SK-N-SH treated with all-trans-retinoic acid at 6 μM for 48 hours (cell line): ENCODE data around the gene CEPT1.
A peak's percentile ranks its signal among the peaks of the same experiment; 100 is the strongest.

ENCODE experiments used
- ATAC-seq: fragments of 200-7000 bp; cut with Tn5 transposase; 3 replicates; pipeline ENCODE4 v1.9.1; 2020; ENCODE audit warnings: mild to moderate bottlenecking, moderate library complexity
- ARNTL ChIP-seq: fragments of 450-650 bp; formaldehyde crosslinking; IDR thresholded peaks from 2 replicates; pipeline ENCODE4 v1.5.0; 2020; ENCODE audit warnings: low read depth, mild to moderate bottlenecking, moderate library complexity, borderline replicate concordance
- BACH2 ChIP-seq: fragments of 250-450 bp; sonication (Bioruptor Pico); IDR thresholded peaks from 2 replicates; pipeline ENCODE4 v1.9.0; 2021; ENCODE audit warnings: mild to moderate bottlenecking, borderline replicate concordance
- CSDC2 ChIP-seq: fragments of 250-450 bp; sonication (Bioruptor Pico); IDR thresholded peaks from 2 replicates; pipeline ENCODE4 v1.5.0; 2020; ENCODE audit warnings: mild to moderate bottlenecking, moderate library complexity
- ESRRG ChIP-seq: fragments of 250-450 bp; sonication (Bioruptor Pico); IDR thresholded peaks from 2 replicates; pipeline ENCODE4 v1.6.1; 2021; ENCODE audit warnings: mild to moderate bottlenecking
- GLIS3 ChIP-seq: fragments of 250-450 bp; sonication (Bioruptor Pico); IDR thresholded peaks from 2 replicates; pipeline ENCODE4 v1.5.0; 2020; ENCODE audit warnings: mild to moderate bottlenecking, moderate library complexity
- ISL1 ChIP-seq: fragments of 250-450 bp; sonication (Bioruptor Pico); IDR thresholded peaks from 2 replicates; pipeline ENCODE4 v2.1.2; 2022; ENCODE audit warnings: mild to moderate bottlenecking, moderate library complexity
- OSR1 ChIP-seq: fragments of 250-450 bp; sonication (Bioruptor Pico); IDR thresholded peaks from 2 replicates; pipeline ENCODE4 v1.8.0; 2022; ENCODE audit warnings: moderate library complexity, mild to moderate bottlenecking, inconsistent platforms
- PATZ1 ChIP-seq: fragments of 250-450 bp; sonication (Bioruptor Pico); IDR thresholded peaks from 2 replicates; pipeline ENCODE4 v1.8.0; 2020; ENCODE audit warnings: mild to moderate bottlenecking, moderate library complexity, borderline replicate concordance
- POU6F1 ChIP-seq: fragments of 250-450 bp; sonication (Bioruptor Pico); IDR thresholded peaks from 2 replicates; pipeline ENCODE4 v1.8.0; 2021; ENCODE audit warnings: low read depth, mild to moderate bottlenecking, moderate library complexity, borderline replicate concordance
- PPARA ChIP-seq: fragments of 250-450 bp; sonication (Bioruptor Pico); IDR thresholded peaks from 2 replicates; pipeline ENCODE4 v1.5.0; 2020; ENCODE audit warnings: mild to moderate bottlenecking, borderline replicate concordance
- RARB ChIP-seq: fragments of 250-450 bp; sonication (Bioruptor Pico); IDR thresholded peaks from 2 replicates; pipeline ENCODE4 v1.8.0; 2021; ENCODE audit warnings: mild to moderate bottlenecking, moderate library complexity
- SNAI2 ChIP-seq: fragments of 250-450 bp; sonication (Bioruptor Pico); IDR thresholded peaks from 2 replicates; pipeline ENCODE4 v1.5.0; 2020; ENCODE audit warnings: mild to moderate bottlenecking, moderate library complexity
- TCF4 ChIP-seq: fragments of 250-450 bp; sonication (Bioruptor Pico); IDR thresholded peaks from 2 replicates; pipeline ENCODE4 v1.8.0; 2021; ENCODE audit warnings: mild to moderate bottlenecking, moderate library complexity, borderline replicate concordance
- TOX ChIP-seq: fragments of 250-450 bp; sonication (Bioruptor Pico); IDR thresholded peaks from 2 replicates; pipeline ENCODE4 v1.8.0; 2021; ENCODE audit warnings: mild to moderate bottlenecking, moderate library complexity, borderline replicate concordance
- TSHZ2 ChIP-seq: fragments of 250-450 bp; sonication (Bioruptor Pico); IDR thresholded peaks from 2 replicates; pipeline ENCODE4 v1.5.0; 2020; ENCODE audit warnings: mild to moderate bottlenecking, moderate library complexity
- ZFP3 ChIP-seq: fragments of 250-450 bp; sonication (Bioruptor Pico); IDR thresholded peaks from 2 replicates; pipeline ENCODE4 v1.5.0; 2020; ENCODE audit warnings: mild to moderate bottlenecking, moderate library complexity
- ZFP30 ChIP-seq: fragments of 450-650 bp; formaldehyde crosslinking; IDR thresholded peaks from 2 replicates; pipeline ENCODE4 v1.5.0; 2022; ENCODE audit warnings: mild to moderate bottlenecking, moderate library complexity
- ZNF565 ChIP-seq: fragments of 450-650 bp; formaldehyde crosslinking; conservative IDR thresholded peaks from 2 replicates; pipeline ENCODE4 v1.5.0; 2020; ENCODE audit warnings: low read depth, mild to moderate bottlenecking, moderate library complexity
- ZNF70 ChIP-seq: fragments of 450-650 bp; formaldehyde crosslinking; IDR thresholded peaks from 2 replicates; pipeline ENCODE4 v1.5.0; 2020; ENCODE audit warnings: mild to moderate bottlenecking, moderate library complexity
- ZNF8 ChIP-seq: fragments of 450-650 bp; formaldehyde crosslinking; IDR thresholded peaks from 2 replicates; pipeline ENCODE4 v1.5.0; 2020; ENCODE audit warnings: mild to moderate bottlenecking, moderate library complexity
- TF ChIP-seq, protein P1 (sequence below): fragments of 250-450 bp; sonication (Bioruptor Pico); IDR thresholded peaks from 2 replicates; pipeline ENCODE4 v1.5.1; 2020; ENCODE audit warnings: low read depth, mild to moderate bottlenecking, moderate library complexity
- TF ChIP-seq, protein P2 (sequence below): fragments of 250-450 bp; sonication (Bioruptor Pico); IDR thresholded peaks from 2 replicates; pipeline ENCODE4 v1.5.1; 2021; ENCODE audit warnings: mild to moderate bottlenecking, moderate library complexity

The CEPT1 gene

DNA sequence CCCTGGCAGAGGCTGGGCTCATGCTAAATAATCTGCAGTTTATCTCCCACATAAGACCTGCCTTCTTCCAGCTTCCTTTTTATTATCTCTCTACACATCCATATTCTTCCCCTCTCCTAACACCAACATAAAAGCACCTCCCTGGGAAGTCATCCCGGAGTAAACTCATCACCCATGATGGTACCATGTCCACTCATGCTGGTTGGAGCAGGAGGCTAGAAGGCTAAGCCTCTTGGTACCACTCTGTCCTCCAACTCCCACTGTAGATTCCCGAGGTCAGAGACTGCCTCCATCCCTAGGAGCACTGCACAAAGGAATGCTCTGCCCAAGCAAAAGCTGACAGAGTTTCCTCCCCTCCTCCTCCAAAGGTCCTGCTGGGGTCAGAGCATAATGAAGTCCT is 56.2 kb downstream of the CEPT1 start:
- TF ChIP-seq ZNF70 (no peak), BACH2 (CRISPR knock-in tag) (no peak), TOX (no peak), TCF4 (CRISPR knock-in tag) (no peak), GLIS3 (CRISPR knock-in tag) (no peak), POU6F1 (CRISPR knock-in tag) (no peak)
- TF ChIP-seq, protein P1, sequence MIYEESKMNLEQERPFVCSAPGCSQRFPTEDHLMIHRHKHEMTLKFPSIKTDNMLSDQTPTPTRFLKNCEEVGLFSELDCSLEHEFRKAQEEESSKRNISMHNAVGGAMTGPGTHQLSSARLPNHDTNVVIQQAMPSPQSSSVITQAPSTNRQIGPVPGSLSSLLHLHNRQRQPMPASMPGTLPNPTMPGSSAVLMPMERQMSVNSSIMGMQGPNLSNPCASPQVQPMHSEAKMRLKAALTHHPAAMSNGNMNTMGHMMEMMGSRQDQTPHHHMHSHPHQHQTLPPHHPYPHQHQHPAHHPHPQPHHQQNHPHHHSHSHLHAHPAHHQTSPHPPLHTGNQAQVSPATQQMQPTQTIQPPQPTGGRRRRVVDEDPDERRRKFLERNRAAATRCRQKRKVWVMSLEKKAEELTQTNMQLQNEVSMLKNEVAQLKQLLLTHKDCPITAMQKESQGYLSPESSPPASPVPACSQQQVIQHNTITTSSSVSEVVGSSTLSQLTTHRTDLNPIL (CRISPR knock-in tag): no peak
- TF ChIP-seq, protein P2, sequence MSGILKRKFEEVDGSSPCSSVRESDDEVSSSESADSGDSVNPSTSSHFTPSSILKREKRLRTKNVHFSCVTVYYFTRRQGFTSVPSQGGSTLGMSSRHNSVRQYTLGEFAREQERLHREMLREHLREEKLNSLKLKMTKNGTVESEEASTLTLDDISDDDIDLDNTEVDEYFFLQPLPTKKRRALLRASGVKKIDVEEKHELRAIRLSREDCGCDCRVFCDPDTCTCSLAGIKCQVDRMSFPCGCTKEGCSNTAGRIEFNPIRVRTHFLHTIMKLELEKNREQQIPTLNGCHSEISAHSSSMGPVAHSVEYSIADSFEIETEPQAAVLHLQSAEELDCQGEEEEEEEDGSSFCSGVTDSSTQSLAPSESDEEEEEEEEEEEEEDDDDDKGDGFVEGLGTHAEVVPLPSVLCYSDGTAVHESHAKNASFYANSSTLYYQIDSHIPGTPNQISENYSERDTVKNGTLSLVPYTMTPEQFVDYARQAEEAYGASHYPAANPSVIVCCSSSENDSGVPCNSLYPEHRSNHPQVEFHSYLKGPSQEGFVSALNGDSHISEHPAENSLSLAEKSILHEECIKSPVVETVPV (CRISPR knock-in tag): no peak
- ATAC-seq: no peak

DNA sequence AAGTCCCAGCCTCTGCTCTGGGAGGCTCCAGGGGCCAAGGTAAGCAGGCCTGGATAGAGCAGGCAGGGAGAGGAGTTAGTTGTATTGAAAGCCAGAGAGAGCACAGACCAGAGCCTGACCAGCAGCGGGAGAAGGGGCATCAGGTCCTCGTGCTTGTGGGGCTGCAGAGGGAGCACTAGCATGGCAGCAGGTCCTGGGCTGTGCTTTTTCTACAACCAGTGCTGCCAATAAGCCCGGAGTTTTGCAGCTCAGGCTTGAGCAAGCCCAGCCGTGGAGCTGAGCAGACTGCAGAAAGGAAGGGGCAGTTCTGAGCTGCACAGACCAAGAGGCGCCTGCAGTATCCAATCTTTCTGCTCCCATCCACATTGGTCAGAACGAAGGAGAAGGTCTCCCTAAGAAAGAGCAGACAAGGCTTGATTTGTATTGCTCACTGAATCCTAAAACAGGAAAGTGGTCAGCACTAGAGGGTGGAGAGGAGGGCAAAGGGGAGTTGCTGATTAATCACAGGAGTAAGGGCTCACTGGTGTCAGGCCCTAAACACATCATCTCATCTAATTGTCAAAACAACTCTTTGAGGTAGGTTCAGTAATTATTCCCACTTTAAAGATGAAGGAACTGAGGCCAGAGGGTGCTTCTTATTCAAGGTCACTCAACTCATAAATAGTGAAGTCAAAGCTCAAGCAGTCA is 57.7 kb downstream of the CEPT1 start:
- TF ChIP-seq TSHZ2 (no peak), ZFP30 (CRISPR knock-in tag) (no peak), TCF4 (CRISPR knock-in tag) (no peak), RARB (CRISPR knock-in tag) (no peak)

DNA sequence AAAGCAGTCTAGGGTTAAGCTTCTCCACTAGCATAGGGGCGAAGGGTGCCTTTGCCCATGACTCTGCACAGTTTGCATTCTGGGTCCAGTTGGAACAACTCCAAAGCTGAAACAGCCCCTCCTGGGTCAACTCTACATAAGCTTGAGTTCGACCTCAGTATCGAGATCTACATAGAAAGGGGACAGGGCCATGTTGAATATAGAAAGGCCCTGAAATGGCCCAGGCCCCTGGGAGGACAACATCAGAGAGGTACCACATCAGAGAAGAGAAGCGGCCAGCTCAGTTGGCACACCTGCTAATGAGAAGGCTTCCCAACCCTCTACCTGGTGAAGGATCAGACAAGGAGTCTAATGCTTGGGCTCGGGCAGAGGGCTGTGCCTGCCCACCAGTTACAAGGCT is 58.8 kb downstream of the CEPT1 start:
- TF ChIP-seq ZNF565 (CRISPR knock-in tag): no peak
- TF ChIP-seq TSHZ2: no peak
- no peak for TF ChIP-seq ZFP30 (CRISPR knock-in tag)
- TF ChIP-seq PATZ1 (CRISPR knock-in tag): no peak
- no peak for TF ChIP-seq ARNTL
- no peak for TF ChIP-seq SNAI2 (CRISPR knock-in tag)
- TF ChIP-seq, protein P2 (CRISPR knock-in tag): no peak
- no peak for TF ChIP-seq ISL1 (CRISPR knock-in tag)
- TF ChIP-seq GLIS3 (CRISPR knock-in tag): no peak
- no peak for TF ChIP-seq TOX
- no peak for TF ChIP-seq RARB (CRISPR knock-in tag)
- no peak for TF ChIP-seq PPARA (CRISPR knock-in tag)
- TF ChIP-seq ESRRG: no peak
- no peak for TF ChIP-seq ZNF8 (CRISPR knock-in tag)
- TF ChIP-seq ZFP3: no peak
- TF ChIP-seq OSR1 (CRISPR knock-in tag): no peak
- TF ChIP-seq POU6F1 (CRISPR knock-in tag): no peak
- TF ChIP-seq BACH2 (CRISPR knock-in tag): no peak
- TF ChIP-seq CSDC2: no peak
- no peak for ATAC-seq

More for the DNA sequence above, 57.7 kb downstream of the CEPT1 start:
- peak; percentile 72 for ATAC-seq
